ENCODE measurements around the gene SLC4A5. TPM values are rescaled to one million over a fixed set of nuclear protein-coding genes. Genes with fewer than 3 reads are reported as not detected.
A peak's percentile ranks its signal among the peaks of the same experiment; 100 is the strongest.

SLC4A5 gene
- polyA plus RNA-seq, 2 of the 4 experiments (the other 2 are of a cell fraction): 0.50 to 1.1 TPM

DNA sequence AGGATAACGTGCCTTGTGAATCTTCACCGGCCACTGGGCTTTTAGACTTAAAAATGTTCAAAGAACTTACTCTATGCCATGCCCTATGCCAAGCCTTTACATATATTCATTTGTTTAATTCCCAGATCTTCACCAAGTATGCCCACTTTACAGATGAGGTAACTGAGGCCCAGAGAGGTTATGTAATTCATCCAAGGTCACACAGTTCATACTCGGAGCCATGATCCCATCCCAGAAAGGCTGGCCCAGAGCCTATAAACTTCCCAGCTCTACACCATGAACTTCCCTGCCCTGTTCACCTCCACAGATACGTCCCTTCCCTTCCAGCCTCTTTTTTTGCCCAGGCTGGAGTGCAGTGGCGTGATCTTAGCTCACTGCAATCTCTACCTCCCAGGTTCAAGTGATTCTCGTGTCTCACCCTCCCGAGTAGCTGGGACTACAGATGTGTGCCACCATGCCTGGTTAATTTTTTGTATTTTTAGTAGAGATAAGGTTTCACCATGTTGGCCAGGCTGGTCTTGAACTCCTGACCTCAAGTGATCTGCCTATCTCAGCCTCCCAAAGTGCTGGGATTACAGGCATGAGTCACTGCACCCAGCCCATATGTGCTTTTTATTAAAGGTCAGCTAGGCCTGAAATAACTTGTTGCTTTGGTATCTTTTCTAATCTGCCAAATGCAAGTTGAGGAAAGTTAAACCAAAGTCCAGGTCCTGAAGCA, 100.7 kb downstream of the SLC4A5 start:
- 73% methylated on average over 7 of the region's 7 CpGs for whole genome bisulfite sequencing (ENCODE audit: missing lambda C conversion rate)
- H3K9me3 ChIP-seq: no peaks in the 10 kb centered on the region
- FAIRE-seq (no peak), DNase-seq (ENCODE audit: low read depth in 1 of 2, low spot score in 1 of 2) (no peak), ATAC-seq (no peak)
- ChIA-PET CTCF (interaction anchor here (1.1 to 3.0 kb wide), 4 partner anchors 8 to 92 kb away, joined by 3 to 22 read pairs (median 5); no protein-coding TSS in a partner anchor), POLR2A (no interaction called here)
- H3K4me2 ChIP-seq: no peak overlapping the region
- no peak overlapping the region for H3K27ac ChIP-seq
- no peaks in the 10 kb centered on the region for H3K4me1 ChIP-seq
- peak; percentile 47; the same call in 1 of the 2 replicates for TF ChIP-seq KDM1A (IDR thresholded peaks at IDR 0.05; ENCODE audit: low read depth)
- TF ChIP-seq CBX2 (IDR thresholded peaks at IDR 0.05; ENCODE audit: borderline replicate concordance, low read depth): no peak
- H3K4me3 ChIP-seq: no peak overlapping the region

DNA sequence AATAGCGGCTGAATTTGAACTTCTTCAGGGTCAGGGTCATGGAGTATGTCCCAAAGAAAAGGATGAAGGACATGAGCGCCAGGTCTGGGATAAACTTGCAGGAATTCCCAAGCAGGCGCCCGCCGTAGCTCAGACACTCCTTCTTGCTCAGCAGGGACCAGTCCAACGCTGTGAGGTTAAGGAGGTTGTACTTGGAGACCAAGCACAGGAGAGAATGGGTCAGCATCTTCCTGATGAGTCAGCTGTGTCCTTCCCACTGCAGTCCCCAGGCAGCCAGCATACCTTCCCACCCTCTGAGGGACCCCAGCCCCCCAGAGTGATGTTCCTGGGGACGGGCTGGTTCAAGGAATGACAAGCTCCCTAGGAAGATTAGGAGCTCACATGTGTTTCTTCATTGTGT, 103.9 kb downstream of the SLC4A5 start:
- no peak overlapping the region for H3K4me3 ChIP-seq
- no peaks in the 10 kb centered on the region for H3K4me1 ChIP-seq
- H3K27ac ChIP-seq: no peak overlapping the region
- no peaks in the 10 kb centered on the region for H3K9me3 ChIP-seq
- CTCF ChIA-PET: interaction anchor here (0.9 to 3.0 kb wide), 5 partner anchors 8 to 293 kb away, joined by 3 to 22 read pairs (median 5); no protein-coding TSS in a partner anchor
- no peak for FAIRE-seq
- WGBS (ENCODE audit: missing lambda C conversion rate): 67% methylated on average over 7 of the region's 7 CpGs
- no peak for DNase-seq (ENCODE audit: low read depth in 1 of 2, low spot score in 1 of 2)
- no peak for TF ChIP-seq HDAC2 (IDR thresholded peaks at IDR 0.05)
- no peak for TF ChIP-seq MAZ (IDR thresholded peaks at IDR 0.05; ENCODE audit: borderline replicate concordance, low read depth, low read length)
- ATAC-seq: no peak
- POLR2A ChIA-PET: no interaction called here
- no peak overlapping the region for H3K4me2 ChIP-seq

DNA sequence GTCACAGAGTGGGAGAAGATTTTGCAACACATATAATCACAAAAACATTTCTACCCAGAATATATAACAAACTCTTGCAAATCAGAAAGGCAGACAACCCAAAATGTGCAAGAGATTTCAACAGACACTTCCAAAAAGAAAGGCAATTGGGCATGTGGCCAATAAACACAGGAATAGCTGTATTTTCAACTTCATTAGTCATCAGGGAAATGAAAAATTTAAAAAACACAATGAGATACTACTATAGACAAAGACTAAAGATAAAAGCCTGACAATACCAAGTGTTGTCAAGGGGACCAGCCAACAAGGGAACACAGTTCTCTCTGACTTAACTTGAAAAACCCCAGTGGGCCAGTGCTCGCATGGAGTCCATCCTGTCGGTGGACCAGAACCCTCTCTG, 104.3 kb downstream of the SLC4A5 start:
- ChIA-PET POLR2A (interaction anchor here (0.6 kb wide), 1 partner anchor 60 kb away, joined by 3 read pairs; the partner anchor contains the start of gene MOB1A), CTCF (interaction anchor here (0.9 to 1.9 kb wide), 4 partner anchors 9 to 293 kb away, joined by 3 to 5 read pairs (median 4); no protein-coding TSS in a partner anchor)
- Histone ChIP-seq H3K9me3 (no peaks in the 10 kb centered on the region), H3K27ac (no peak overlapping the region), H3K4me2 (no peak overlapping the region), H3K4me3 (no peak overlapping the region), H3K4me1 (no peaks in the 10 kb centered on the region)
- ATAC-seq: no peak
- WGBS (ENCODE audit: missing lambda C conversion rate): 86% methylated on average over 2 of the region's 2 CpGs
- DNase-seq (ENCODE audit: low read depth in 1 of 2, low spot score in 1 of 2): no peak
- FAIRE-seq: no peak
- TF ChIP-seq ZFP36 (IDR thresholded peaks at IDR 0.05; ENCODE audit: borderline replicate concordance, partially characterized antibody) (peak; percentile 78), RNF2 (IDR thresholded peaks at IDR 0.05; ENCODE audit: borderline replicate concordance, low read depth) (no peak)

DNA sequence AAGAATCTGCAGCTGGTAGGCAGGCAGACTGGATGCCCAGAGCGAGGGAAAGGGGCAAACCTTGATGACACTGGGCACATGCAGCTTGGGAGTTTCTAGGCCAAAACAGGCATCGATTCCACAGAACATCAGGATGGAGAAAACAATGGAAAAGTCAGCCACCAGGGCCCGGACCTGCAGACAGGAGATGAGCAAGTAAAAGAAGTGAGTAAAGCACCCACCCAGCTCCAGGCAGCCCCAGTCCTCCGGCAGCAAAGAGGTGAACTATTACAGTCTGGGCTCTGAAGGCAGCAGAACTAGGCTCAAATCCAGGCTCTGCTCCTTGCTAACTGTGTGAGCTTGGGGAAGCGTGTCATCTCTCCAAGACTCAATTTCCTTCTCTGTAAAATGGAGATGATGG, 108.2 kb downstream of the SLC4A5 start:
- no peak for TF ChIP-seq CBX8 (IDR thresholded peaks at IDR 0.05)
- TF ChIP-seq, protein P1, sequence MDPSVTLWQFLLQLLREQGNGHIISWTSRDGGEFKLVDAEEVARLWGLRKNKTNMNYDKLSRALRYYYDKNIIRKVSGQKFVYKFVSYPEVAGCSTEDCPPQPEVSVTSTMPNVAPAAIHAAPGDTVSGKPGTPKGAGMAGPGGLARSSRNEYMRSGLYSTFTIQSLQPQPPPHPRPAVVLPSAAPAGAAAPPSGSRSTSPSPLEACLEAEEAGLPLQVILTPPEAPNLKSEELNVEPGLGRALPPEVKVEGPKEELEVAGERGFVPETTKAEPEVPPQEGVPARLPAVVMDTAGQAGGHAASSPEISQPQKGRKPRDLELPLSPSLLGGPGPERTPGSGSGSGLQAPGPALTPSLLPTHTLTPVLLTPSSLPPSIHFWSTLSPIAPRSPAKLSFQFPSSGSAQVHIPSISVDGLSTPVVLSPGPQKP (IDR thresholded peaks at IDR 0.05; ENCODE audit: low read depth, low read length): no peak
- no peak for TF ChIP-seq EP300 (IDR thresholded peaks at IDR 0.05)
- TF ChIP-seq PHF8 (IDR thresholded peaks at IDR 0.05; ENCODE audit: borderline replicate concordance, low read depth): no peak
- TF ChIP-seq EHMT2 (IDR thresholded peaks at IDR 0.05; ENCODE audit: low read depth): no peak
- TF ChIP-seq FOSB (CRISPR knock-in tag; IDR thresholded peaks at IDR 0.05): no peak
- TF ChIP-seq CHD4 (IDR thresholded peaks at IDR 0.05; ENCODE audit: borderline replicate concordance): no peak
- TF ChIP-seq, protein P2, sequence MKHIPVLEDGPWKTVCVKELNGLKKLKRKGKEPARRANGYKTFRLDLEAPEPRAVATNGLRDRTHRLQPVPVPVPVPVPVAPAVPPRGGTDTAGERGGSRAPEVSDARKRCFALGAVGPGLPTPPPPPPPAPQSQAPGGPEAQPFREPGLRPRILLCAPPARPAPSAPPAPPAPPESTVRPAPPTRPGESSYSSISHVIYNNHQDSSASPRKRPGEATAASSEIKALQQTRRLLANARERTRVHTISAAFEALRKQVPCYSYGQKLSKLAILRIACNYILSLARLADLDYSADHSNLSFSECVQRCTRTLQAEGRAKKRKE (CRISPR knock-in tag; IDR thresholded peaks at IDR 0.05; ENCODE audit: low read depth): no peak
- no peak for TF ChIP-seq RARB (CRISPR knock-in tag; IDR thresholded peaks at IDR 0.05)
- no peaks in the 10 kb centered on the region for H3K9me3 ChIP-seq
- no peaks in the 10 kb centered on the region for H3K4me1 ChIP-seq
- 78% methylated on average over 5 of the region's 5 CpGs for WGBS (ENCODE audit: missing lambda C conversion rate)
- DNase-seq (ENCODE audit: low read depth in 1 of 2, low spot score in 1 of 2): no peak
- ChIA-PET CTCF (interaction anchor here (1.3 to 2.3 kb wide), 2 partner anchors 16 to 100 kb away, joined by 4 to 12 read pairs; no protein-coding TSS in a partner anchor), POLR2A (no interaction called here)
- no peak overlapping the region for H3K27ac ChIP-seq
- ATAC-seq: no peak
- H3K4me2 ChIP-seq: no peak overlapping the region
- FAIRE-seq: no peak
- H3K4me3 ChIP-seq: no peak overlapping the region

Measured in A549 (cell line).